AG04449 (cell line): Measurements from ENCODE around the gene PFKFB3.
"Not testable (repeated sequence)": the region's sequence is repeated elsewhere in the genome, so short reads cannot be mapped to it uniquely, and the experiment has no call there.

Experiments used
- CTCF ChIA-PET: fragments of 350-600 bp; formaldehyde crosslinking; extraction: SDS; loops from one replicate; lab custom pipeline; 2021; ENCODE audit warnings: antibody characterized with exemption; lab: Yijun Ruan, JAX
- POLR2A ChIA-PET: fragments of 400-600, 350-600 bp; formaldehyde crosslinking; extraction: SDS; loops from one replicate; lab custom pipeline; 2020; ENCODE audit warnings: antibody characterized with exemption, inconsistent platforms; lab: Yijun Ruan, JAX
- DNase-seq: peaks from one replicate; pipeline ENCODE4 v3.0.0-alpha.2; 2010; ENCODE audit warnings: low read depth, low spot score
- H3K4me3 ChIP-seq: 2 replicates; pipeline ENCODE4 v1.5.1; 2011; ENCODE audit warnings: low read depth, mild to moderate bottlenecking, control low read depth, low read length
- TF ChIP-seq, protein P1 (sequence below): IDR thresholded peaks from one replicate; pipeline ENCODE4 v1.5.1; 2011; ENCODE audit warnings: mild to moderate bottlenecking, moderate library complexity, low read length, control low read depth, inconsistent platforms; ENCODE audit not compliant: insufficient read depth; ENCODE audit errors: missing control alignments

Gene PFKFB3

DNA sequence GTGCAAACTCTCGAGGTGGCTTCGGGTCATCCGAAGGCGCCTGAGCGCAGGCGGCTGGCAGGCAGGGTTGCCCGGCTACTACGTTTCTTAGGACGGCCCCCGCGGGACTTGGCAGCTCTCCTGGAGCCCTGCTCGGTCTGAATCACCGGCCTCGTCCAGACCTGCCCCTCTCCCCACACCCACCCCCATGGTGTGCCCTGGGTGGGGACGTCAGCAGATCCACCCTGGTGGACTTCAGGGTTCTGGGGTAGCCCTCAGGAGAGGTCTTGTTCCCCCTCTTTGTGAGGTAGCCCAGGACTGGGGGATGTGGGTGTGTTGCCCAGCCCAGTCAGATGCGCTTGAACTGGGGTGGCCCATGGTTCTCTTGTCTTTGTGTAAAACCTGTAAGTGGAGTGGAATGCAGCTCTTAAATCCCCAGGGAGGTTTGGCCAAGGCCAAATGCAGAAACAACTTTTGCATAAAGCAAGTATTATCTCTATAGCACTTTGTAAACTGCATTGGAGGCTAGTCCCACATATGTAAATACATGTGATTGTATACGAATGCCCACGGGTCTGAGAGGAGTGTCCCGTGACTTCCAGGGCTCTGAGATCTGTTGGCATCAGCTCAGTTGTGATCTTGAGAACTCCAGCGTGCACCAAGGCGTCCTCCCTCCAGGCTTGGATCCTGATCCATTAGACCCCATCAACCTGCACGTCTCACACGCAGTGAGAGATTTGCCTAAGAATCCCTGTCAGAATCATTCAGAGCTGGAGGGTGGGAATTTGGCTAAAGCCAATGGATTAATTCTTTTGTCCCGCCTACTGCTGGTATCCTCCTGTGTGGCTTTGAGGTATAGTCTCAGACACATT, 1.8 kb downstream of the PFKFB3 start:
- TF ChIP-seq, protein P1, sequence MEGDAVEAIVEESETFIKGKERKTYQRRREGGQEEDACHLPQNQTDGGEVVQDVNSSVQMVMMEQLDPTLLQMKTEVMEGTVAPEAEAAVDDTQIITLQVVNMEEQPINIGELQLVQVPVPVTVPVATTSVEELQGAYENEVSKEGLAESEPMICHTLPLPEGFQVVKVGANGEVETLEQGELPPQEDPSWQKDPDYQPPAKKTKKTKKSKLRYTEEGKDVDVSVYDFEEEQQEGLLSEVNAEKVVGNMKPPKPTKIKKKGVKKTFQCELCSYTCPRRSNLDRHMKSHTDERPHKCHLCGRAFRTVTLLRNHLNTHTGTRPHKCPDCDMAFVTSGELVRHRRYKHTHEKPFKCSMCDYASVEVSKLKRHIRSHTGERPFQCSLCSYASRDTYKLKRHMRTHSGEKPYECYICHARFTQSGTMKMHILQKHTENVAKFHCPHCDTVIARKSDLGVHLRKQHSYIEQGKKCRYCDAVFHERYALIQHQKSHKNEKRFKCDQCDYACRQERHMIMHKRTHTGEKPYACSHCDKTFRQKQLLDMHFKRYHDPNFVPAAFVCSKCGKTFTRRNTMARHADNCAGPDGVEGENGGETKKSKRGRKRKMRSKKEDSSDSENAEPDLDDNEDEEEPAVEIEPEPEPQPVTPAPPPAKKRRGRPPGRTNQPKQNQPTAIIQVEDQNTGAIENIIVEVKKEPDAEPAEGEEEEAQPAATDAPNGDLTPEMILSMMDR: no peak
- ChIA-PET POLR2A (interaction anchor here (0.8 to 1.9 kb wide), 7 partner anchors 15 to 197 kb away, joined by 3 to 13 read pairs (median 4); no protein-coding TSS in a partner anchor), CTCF (interaction anchor here (1.2 to 8.3 kb wide), 5 partner anchors 11 to 202 kb away, joined by 4 to 278 read pairs (median 5); no protein-coding TSS in a partner anchor)
- H3K4me3 ChIP-seq: peak overlapping the region; percentile 83
- DNase-seq: peak; percentile 45

DNA sequence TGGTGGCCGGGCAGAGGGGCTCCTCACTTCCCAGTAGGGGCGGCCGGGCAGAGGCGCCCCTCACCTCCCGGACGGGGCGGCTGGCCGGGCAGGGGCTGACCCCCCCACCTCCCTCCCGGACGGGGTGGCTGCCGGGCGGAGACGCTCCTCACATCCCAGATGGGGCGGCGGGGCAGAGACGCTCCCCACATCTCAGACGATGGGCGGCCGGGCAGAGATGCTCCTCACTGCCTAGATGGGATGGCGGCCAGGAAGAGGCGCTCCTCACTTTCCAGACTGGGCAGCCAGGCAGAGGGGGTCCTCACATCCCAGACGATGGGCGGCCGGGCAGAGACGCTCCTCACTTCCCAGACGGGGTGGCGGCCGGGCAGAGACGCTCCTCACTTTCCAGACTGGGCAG, 3.8 kb downstream of the PFKFB3 start:
- DNase-seq, H3K4me3 ChIP-seq, POLR2A ChIA-PET: not testable (repeated sequence)
- CTCF ChIA-PET: interaction anchor here (1.2 kb wide), 1 partner anchor 120 kb away, joined by 6 read pairs; no protein-coding TSS in a partner anchor

DNA sequence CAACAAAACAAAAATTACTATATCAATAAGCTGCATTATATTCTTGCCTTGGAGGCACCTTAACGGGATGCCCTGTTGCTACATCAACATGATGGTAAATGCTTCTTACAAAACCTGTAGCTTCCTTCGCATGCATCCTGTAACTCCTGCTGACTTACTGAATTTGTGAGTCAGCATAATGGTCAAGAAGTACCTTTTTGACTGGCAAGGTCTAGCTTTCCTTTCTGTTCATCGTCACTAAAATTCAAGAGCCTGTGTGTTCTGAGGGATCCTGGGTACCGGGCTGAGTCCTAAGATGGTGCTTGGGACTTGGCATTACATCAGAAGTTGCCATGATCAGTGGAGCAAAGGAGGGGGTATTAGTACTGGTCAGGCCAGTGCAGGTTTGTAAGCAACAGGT, 4.9 kb downstream of the PFKFB3 start:
- POLR2A ChIA-PET: no interaction called here
- CTCF ChIA-PET: interaction anchor here (1.2 to 2.8 kb wide), 4 partner anchors 11 to 194 kb away, joined by 3 to 16 read pairs (median 7); no protein-coding TSS in a partner anchor
- TF ChIP-seq, protein P1: no peak
- DNase-seq: no peak
- H3K4me3 ChIP-seq: no peak overlapping the region

DNA sequence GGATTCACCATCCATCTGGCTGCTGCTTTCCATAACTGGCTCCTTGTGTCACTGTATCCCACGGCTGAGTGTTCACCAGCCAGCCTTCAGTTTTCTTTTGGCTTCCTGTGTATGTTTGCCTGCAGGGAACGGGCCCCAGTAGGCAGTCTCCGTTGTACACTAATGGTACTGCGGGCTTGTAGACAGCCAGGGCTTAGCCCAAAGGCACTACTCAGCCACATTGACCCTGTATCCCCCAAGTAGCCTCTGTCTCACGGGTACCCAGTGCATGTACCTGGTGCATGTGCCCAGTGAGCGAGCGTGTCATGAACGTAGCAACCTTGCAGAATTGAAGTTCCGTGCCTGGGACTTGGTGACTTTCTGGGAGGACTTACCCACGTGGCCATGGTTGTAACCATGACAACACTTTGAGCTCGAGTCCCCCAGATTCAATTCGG, 6.1 kb downstream of the PFKFB3 start:
- ChIA-PET CTCF (interaction anchor here (2.1 to 2.8 kb wide), 2 partner anchors 10 to 193 kb away, joined by 8 to 16 read pairs; no protein-coding TSS in a partner anchor), POLR2A (no interaction called here)
- TF ChIP-seq, protein P1: no peak
- DNase-seq: no peak
- no peak overlapping the region; the same call in 1 of the 2 replicates for H3K4me3 ChIP-seq

DNA sequence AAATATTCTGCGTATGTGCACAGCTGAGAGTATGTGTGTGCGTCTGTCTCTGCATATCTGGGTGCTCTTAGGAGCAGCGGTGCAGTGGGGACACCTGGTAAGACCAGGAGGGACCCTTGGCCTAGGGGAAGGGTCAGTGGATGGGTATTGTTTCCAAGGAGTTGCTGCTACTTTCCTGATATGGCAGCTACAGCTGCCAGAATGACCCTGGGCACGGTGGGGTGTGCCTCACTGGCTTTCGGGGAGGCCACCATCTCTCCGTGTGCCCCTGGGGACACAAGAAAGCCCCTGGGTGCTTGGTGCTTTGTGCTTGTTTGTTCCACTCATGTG, 8.6 kb downstream of the PFKFB3 start:
- POLR2A ChIA-PET: interaction anchor here (2.7 kb wide), 1 partner anchor 8 kb away, joined by 14 read pairs; the partner anchor contains the start of gene PFKFB3
- TF ChIP-seq, protein P1: no peak
- CTCF ChIA-PET: interaction anchor here (2.0 to 3.8 kb wide), 2 partner anchors 9 to 190 kb away, joined by 8 to 23 read pairs; partner anchors contain the start of gene PFKFB3
- no peak overlapping the region for H3K4me3 ChIP-seq
- DNase-seq: no peak

DNA sequence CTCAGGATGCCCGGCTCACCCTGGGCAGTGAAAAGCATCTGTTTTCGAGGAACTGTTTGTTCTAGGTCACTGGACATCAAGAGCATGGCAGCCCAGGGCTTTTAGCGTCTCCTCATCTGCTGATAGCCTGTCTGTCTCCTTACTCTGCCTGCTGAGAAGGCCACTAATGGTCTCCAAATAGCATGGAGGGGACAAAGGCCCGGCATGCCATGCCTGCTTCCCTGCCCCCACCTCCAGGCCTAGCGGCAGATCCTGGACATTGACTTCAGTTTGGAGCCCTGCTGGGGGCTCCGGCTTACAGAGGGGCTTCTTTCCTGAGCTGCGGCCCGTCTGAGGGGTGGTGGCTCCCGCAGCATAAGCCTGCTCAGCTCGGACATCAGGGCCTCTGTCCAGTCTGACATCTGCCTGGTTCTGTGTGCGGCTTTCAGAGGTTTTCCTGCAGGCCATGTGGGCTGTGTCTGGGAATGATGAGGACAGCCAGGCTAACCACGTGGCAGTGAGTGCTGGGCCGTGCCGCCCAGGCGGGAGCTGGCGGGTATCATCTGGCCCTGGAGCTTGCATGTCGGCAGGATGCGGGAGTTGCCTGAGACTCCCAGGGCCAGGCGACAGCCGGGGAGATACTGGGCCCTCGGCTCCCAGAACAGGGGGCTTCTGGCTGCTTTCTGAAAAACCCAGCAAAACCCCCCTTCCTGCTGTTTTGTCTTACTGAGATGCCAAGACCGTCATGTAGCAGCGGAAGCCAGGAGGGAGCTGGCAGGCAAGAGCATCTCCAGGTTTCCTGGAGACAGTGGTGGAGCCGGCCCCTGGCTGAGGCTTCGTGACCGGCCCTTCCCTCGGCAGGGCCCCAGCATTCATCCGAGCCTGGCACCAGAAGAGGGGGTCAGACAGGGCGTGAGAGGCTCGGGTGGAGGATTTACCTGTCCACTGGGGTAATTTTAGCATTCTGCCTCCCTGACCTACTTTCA, 9.2 kb downstream of the PFKFB3 start:
- DNase-seq: no peak
- ChIA-PET CTCF (interaction anchor here (2.0 to 3.8 kb wide), 2 partner anchors 10 to 190 kb away, joined by 8 to 23 read pairs; partner anchors contain the start of gene PFKFB3), POLR2A (interaction anchor here (2.7 kb wide), 1 partner anchor 9 kb away, joined by 14 read pairs; the partner anchor contains the start of gene PFKFB3)
- H3K4me3 ChIP-seq: no peak overlapping the region
- TF ChIP-seq, protein P1: no peak
